GM21717 (cell line): ENCODE data around the gene RCVRN.
"Not testable (repeated sequence)": the region's sequence is repeated elsewhere in the genome, so short reads cannot be mapped to it uniquely, and the experiment has no call there.

Experiments used
- ATAC-seq: cut with Tn5 transposase; IDR thresholded peaks from one replicate; pipeline ENCODE4 v1.9.1; 2021; ENCODE audit warnings: mild to moderate bottlenecking, moderate library complexity; ENCODE audit not compliant: unreplicated experiment

RCVRN gene

DNA sequence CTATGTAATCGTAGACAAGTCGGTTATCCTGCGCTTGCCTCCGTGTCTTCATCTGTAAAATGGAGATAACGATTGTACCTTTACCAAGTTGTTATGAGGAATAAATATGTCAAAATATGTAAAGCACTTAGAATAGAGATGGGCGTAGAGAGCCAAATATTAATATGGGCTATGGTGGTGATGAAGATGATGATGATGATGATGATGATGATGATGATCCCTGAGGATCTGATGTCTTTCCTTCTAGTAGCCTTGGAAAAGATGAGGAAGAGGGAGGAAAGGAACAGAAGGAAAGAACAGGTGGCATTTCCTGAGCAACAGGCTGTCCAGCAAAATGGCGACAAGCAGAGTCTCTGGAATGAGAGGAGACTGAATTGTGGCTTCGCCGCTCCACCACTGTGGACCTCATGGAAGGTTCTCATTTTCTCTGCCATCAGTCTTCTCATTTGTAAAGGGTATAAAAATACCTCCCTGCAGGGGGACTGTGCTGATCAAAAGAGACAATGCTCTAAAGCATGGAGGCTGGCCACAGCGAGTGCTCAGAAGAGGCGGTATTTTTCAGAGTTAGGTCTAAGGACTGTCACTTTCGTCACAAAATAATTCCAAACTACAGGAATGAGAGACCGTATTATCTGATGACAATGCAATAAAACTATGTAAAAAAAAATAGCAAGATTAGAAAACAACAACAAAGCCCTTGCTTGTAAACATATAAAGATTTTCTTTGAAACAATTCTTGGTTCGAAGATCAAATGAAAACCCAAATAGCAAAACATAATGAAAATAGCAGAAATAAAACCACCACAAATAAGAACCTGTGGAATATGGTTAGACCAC, 17.2 kb upstream of the RCVRN start:
- no peak for ATAC-seq

GRCh38 chr17:9921216-9921615, 16.1 kb upstream of the RCVRN start:
- not testable (repeated sequence) for ATAC-seq

DNA sequence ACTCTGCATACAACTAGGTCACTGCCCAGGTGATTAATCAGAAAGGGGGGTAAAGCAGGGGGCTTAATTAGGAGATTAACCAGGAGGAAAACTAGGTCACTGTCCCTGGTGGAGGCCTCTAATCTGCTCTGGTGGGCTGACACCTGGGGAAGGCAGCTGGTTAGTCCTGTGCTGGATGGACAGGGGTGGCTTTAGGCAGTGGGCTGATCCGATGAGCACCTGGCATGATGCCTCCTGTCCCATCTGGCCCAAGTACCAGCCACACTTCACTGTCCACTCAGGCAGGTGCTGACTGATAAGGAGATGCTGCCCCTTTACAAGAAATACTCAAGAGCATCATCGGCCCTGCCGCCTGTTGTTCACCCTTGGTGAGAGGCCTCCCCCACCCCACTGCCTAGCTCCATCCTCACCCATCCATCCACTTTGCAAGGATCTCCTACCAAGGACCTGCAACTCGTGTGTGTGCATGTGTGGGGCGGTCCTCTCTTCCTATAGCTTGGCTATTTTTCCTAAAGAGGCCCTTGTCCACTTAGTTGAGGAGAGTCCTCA, 13.8 kb upstream of the RCVRN start:
- ATAC-seq = no peak

DNA sequence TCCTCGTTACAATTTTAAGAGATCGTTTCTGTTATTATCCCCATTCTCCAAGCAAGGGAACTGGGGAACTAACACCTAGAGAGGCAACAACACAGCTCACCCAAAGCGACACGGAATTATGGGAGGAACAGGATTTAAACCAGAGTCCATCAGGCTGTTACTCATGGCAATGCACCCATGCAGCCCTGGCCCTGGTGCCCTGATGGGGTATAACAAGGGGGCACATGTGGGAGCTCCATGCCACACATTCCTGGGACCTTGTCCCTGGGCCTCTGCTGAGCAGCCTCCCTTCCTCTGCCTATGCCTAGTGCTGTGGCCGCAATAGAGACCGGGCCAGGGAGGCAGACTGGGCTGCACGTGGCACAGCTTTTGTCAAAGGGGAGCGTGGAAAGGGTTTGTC, 13.3 kb upstream of the RCVRN start:
- no peak for ATAC-seq

DNA sequence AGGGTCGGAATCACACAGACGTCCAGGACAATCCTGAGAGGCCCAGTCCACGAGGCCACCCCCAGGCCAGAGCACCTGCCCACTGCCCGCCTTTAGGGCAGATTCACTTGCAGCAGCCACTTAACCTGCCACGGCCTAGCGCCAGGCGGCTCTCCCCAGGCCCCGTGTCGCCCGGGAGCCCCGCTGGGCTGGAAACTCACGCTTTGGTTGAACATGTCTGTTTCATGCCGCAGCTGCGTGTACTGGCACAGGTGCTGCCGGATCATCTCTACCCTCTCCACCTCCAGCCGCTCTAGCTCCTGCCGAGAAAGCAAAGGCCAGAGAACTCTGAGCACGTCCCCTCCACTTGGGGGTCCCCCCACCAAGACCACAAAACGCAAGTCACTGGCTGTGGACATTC, 12.7 kb upstream of the RCVRN start:
- no peak for ATAC-seq

GRCh38 chr17:9917131-9917530, 12.1 kb upstream of the RCVRN start:
- no peak for ATAC-seq

- no peak for ATAC-seq
Measured at GRCh38 chr17:9916108-9916507, 11.0 kb upstream of the RCVRN start.

GRCh38 chr17:9913476-9913875, 8.4 kb upstream of the RCVRN start:
- ATAC-seq = no peak

DNA sequence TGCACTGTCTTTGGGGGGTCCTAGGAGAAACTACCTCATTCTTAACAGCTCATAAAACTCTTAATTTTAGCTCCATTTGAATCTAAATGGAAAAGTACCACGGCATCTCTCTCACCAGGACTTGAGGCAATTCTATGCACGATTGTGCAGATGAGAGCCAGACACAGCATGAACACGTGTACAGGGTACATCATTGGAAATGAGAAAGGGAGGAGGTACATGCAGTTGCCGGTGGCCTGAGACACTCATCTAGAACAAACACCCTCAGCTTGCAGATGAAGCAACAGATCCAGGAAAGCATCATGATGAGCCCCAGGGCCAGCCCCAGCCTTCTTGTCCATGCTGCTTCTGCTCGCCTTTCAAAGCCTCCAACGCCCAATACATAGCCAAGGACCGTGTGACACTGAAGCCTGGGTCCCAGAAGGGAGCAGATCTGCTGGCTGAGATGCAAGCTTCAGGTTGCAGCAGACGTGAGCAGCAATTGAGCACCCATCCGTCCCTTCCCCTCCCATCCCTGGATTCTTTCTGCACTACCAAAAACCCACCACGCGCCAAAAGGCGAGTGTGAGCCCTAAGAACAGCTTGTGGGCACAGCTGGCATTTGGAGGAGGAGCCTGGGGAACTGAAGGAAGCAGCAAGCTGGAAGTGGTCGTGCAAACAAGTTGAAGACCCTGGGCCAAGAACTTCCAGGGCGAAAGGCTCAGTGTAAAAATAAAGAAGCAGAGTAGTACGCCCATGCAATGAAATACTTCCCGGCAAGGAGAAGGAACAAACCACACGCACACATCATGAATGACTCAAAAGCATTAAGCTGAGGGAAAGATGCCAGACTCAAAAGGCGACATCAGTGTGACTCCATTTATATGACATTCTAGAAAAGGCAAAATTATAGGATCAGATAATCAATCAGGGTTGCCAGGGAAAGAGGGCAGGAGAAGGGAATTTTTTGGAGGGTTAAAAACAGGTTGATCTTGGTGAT, 7.3 kb upstream of the RCVRN start:
- ATAC-seq = no peak

DNA sequence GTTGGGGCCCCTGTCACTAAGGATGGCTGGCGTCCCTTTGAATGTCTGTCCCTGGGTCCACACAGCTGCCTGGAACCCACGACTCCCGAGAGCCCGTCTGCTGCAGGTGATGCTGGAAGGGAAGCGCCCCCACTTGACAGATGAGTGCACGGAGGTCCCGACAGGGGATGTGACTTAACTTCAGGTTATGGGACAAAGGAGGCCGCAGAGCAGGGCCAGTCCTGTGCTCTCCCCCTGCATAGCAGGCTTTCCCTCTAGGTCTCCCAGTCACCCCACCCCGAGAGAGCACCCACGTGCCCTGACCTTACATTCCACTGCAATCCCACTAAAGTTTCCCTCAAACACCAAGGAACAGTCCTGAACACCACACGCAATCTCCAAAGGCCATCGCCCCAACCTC, 6.0 kb upstream of the RCVRN start:
- ATAC-seq = no peak

DNA sequence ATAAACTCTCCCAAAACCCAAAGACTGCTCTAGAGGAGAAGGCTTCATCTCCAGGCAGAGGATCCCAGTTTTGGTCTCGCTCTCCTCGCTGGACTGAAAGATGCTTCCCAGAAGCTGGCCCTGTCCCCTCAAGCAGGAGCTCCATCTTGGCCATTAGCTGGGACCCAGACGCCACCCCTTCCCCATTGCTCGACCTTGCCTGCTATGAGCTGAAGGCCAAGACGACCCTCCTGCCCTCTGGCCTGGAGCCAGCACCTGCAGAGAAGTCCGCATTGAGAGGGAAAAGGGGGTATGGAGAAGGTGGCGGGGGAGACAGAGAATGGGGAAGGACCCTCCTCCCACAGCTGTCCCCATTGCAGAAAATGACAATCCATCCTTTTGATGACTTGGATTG, 3.6 kb upstream of the RCVRN start:
- ATAC-seq = no peak

DNA sequence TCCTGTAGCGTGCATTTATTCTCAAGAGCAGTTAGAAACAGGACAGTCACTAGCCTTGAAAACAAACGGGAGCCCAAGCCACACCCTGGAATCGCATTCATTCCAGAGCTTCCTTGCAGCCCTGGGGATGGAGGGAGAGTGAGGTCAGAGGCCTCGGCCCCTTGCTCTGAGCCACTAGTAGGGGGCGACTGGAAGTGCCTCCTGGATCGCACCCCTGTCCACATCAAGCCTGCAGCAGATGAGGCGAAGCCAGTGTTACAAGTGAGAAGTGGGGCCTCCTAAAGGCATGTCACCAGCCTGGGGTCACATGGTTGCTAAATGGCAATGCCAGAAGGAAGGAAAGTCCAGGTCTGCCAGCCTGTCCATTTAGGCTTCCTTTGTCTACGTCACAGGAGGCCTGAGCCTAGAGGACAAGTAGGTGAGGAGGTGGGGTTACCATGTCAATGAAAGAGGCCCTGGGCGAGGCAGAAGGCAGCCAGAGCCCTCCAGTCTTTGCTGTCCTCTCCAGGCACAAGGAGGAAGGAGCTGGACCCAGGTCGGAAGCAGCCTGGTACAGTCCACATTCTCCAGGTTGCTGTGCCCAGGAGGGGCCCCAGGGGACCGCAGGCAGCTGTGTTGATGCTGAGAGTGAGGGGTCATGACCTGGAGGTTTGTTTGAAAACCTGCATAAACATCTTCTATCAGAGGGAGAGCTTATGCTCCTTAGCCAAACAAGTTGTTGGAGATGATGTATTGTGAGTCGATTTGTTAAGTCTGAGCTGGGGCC, 3.0 kb upstream of the RCVRN start:
- no peak for ATAC-seq

DNA sequence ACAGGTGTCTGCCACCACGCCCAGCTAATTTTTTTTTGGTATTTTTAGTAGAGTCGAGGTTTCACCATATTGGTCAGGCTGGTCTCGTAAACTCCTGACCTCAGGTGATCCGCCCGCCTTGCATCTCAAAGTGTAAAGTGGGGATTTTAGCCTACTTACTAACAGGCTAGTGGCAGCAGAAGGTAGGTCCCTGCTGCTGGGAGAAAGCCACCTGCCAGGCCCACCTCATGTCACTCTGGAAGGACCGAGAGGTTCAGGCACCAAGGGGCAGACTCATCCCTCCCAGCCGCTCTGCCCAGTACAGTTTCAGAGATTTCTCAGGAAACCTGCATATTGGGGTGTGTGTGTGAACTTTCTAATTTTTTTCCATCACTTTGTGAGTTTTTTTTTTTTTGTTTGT, 2.1 kb upstream of the RCVRN start:
- ATAC-seq = no peak

DNA sequence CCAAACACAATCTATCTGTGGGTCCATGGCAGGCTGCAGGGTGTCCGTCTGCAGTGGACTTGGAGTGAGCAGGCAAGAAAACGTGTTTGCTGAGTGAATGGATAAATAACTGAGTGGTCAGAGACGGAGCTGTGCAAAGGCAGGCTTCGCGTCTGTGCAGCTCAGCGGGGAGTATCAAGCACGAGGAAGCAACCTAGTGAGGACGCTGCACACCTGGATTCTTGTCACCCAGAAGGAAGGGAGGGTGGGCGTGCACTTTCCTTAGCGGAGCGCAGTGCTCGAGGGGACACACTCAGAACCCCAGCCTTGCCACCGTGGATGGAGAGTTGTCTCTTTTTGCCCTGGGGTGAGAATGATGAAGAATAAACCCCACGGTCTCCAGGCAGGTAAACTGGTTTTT, 1.5 kb upstream of the RCVRN start:
- ATAC-seq = no peak

GRCh38 chr17:9905902-9906301, 831 bp upstream of the RCVRN start:
- ATAC-seq = no peak

GRCh38 chr17:9904277-9905077, 594 bp downstream of the RCVRN start:
- ATAC-seq = no peak

- no peak for ATAC-seq
Measured at GRCh38 chr17:9902120-9902519, 3.0 kb downstream of the RCVRN start.

- ATAC-seq = no peak
Measured at GRCh38 chr17:9900784-9901183, 4.3 kb downstream of the RCVRN start.

DNA sequence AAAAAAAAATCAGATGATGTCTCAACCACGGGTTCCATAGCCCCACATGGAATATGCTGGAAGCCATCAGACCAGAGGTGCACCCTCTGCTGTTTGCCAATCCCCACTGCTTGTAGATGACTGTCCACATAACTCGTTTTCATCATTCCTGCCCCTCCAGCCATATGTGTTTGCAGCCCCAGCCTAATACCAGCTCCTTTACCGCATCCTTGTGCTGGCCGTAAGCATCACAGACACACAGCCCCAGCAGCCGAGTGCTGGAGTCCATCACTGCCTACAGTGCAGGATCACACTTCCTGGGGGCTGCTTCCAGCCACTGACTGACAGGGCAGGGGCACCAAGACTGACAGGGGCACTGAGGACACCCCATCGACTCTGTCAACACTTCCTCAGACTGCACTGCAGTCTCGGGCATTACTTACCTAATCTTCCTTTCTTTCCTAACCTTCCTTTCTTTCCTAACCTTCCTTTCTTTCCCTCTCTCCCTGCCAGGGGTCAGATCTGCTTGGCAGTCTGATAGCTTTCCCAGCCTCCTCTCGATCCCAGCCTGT, 5.0 kb downstream of the RCVRN start:
- ATAC-seq = no peak
